ENCODE data around the gene TRAM1L1.

GRCh38 chr4:117093571-117093970, 8.2 kb upstream of the TRAM1L1 start:
- no peak for TF ChIP-seq CTCF (IDR thresholded peaks at IDR 0.05)
- no peak for TF ChIP-seq POLR2A (IDR thresholded peaks at IDR 0.05)
- no peak for TF ChIP-seq EP300 (IDR thresholded peaks at IDR 0.05)

Data from tibial nerve (tissue), 4 donors.